HEK293 (cell line): ENCODE results near the gene PHF14.
"Not testable (repeated sequence)": the region's sequence is repeated elsewhere in the genome, so short reads cannot be mapped to it uniquely, and the experiment has no call there.

ENCODE experiments used
- CTCF ChIA-PET: fragments of 350-600 bp; formaldehyde crosslinking; extraction: SDS; loops from one replicate; lab custom pipeline; 2021; ENCODE audit warnings: antibody characterized with exemption; lab: Yijun Ruan, JAX
- POLR2A ChIA-PET: fragments of 300-600 bp; formaldehyde crosslinking; extraction: SDS; loops from one replicate; lab custom pipeline; 2020; ENCODE audit warnings: antibody characterized with exemption, inconsistent platforms; lab: Yijun Ruan, JAX
- H3K27ac ChIP-seq: fragments of 200-500 bp; sonication (Bioruptor generic); 2 replicates; pipeline ENCODE4 v1.5.1; 2014; ENCODE audit warnings: low read depth, low read length, control low read depth, inconsistent platforms; ENCODE audit errors: extremely low read depth
- H3K36me3 ChIP-seq, 2 experiments: fragments of 200-500 bp in 1 of 2; sonication (Bioruptor generic) in 1 of 2; 1 replicate in 1 of 2; 2 replicates in 1 of 2; pipeline ENCODE4 v1.5.1; 2014 to 2017; ENCODE audit warnings: inconsistent platforms in 2 of 2, low read length in 2 of 2; ENCODE audit not compliant: control insufficient read depth in 2 of 2, insufficient read depth in 1 of 2
- H3K4me1 ChIP-seq: fragments of 200-500 bp; sonication (Bioruptor generic); 2 replicates; pipeline ENCODE4 v1.5.1; 2014; ENCODE audit warnings: mild to moderate bottlenecking, low read length, inconsistent platforms; ENCODE audit not compliant: control insufficient read depth, insufficient read depth
- H3K4me3 ChIP-seq: 2 replicates; pipeline ENCODE4 v1.5.1; 2011; ENCODE audit warnings: low read depth, mild to moderate bottlenecking, control low read depth, low read length, moderate library complexity
- H3K9me3 ChIP-seq: fragments of 200-500 bp; sonication (Bioruptor generic); 2 replicates; pipeline ENCODE4 v1.5.1; 2014; ENCODE audit warnings: low read depth, low read length, inconsistent platforms; ENCODE audit not compliant: control insufficient read depth, insufficient read depth
- GFI1B ChIP-seq: fragments of 450-650 bp; formaldehyde crosslinking; IDR thresholded peaks from 2 replicates; pipeline ENCODE4 v1.5.1; 2016; ENCODE audit warnings: missing biosample characterization, missing genetic modification characterization
- INSM2 ChIP-seq: fragments of 450-650 bp; formaldehyde crosslinking; IDR thresholded peaks from 2 replicates; pipeline ENCODE4 v1.5.1; 2016; ENCODE audit warnings: missing biosample characterization, missing genetic modification characterization
- OVOL3 ChIP-seq: fragments of 450-650 bp; formaldehyde crosslinking; IDR thresholded peaks from 2 replicates; pipeline ENCODE4 v1.5.1; 2016; ENCODE audit warnings: missing biosample characterization, missing genetic modification characterization
- SP7 ChIP-seq: fragments of 450-650 bp; formaldehyde crosslinking; IDR thresholded peaks from 2 replicates; pipeline ENCODE4 v1.5.1; 2016; ENCODE audit warnings: missing biosample characterization, missing genetic modification characterization
- ZBTB7A ChIP-seq: fragments of 450-650 bp; formaldehyde crosslinking; IDR thresholded peaks from 2 replicates; pipeline ENCODE4 v1.5.1; 2016; ENCODE audit warnings: low read depth, missing biosample characterization, missing genetic modification characterization
- ZNF140 ChIP-seq: fragments of 450-650 bp; formaldehyde crosslinking; IDR thresholded peaks from 2 replicates; pipeline ENCODE4 v1.5.1; 2016; ENCODE audit warnings: missing biosample characterization, missing genetic modification characterization
- ZNF16 ChIP-seq: fragments of 450-650 bp; formaldehyde crosslinking; IDR thresholded peaks from 2 replicates; pipeline ENCODE4 v1.5.1; 2016; ENCODE audit warnings: low read depth, missing biosample characterization, missing genetic modification characterization
- ZNF174 ChIP-seq: fragments of 450-650 bp; formaldehyde crosslinking; IDR thresholded peaks from 2 replicates; pipeline ENCODE4 v1.5.0; 2017; ENCODE audit warnings: missing biosample characterization, mild to moderate bottlenecking, missing genetic modification characterization
- ZNF19 ChIP-seq: fragments of 450-650 bp; formaldehyde crosslinking; IDR thresholded peaks from 2 replicates; pipeline ENCODE4; 2016; ENCODE audit warnings: missing biosample characterization, missing genetic modification characterization, low read depth
- ZNF23 ChIP-seq: fragments of 450-650 bp; formaldehyde crosslinking; IDR thresholded peaks from 2 replicates; pipeline ENCODE4 v1.5.1; 2016; ENCODE audit warnings: missing biosample characterization, missing genetic modification characterization, borderline replicate concordance
- ZNF24 ChIP-seq: fragments of 450-650 bp; formaldehyde crosslinking; IDR thresholded peaks from 2 replicates; pipeline ENCODE4 v1.5.1; 2016; ENCODE audit warnings: missing biosample characterization, missing genetic modification characterization
- ZNF354C ChIP-seq: fragments of 450-650 bp; formaldehyde crosslinking; IDR thresholded peaks from 2 replicates; pipeline ENCODE4 v1.5.1; 2016; ENCODE audit warnings: missing biosample characterization, missing genetic modification characterization, low read depth, borderline replicate concordance
- ZNF366 ChIP-seq: fragments of 450-650 bp; formaldehyde crosslinking; conservative IDR thresholded peaks from 2 replicates; pipeline ENCODE4 v1.5.1; 2016; ENCODE audit warnings: missing biosample characterization, missing genetic modification characterization
- ZNF48 ChIP-seq: fragments of 450-650 bp; formaldehyde crosslinking; IDR thresholded peaks from 2 replicates; pipeline ENCODE4 v1.5.1; 2016; ENCODE audit warnings: missing biosample characterization, missing genetic modification characterization
- ZNF521 ChIP-seq: fragments of 450-650 bp; formaldehyde crosslinking; IDR thresholded peaks from 2 replicates; pipeline ENCODE4 v1.5.1; 2017; ENCODE audit warnings: missing biosample characterization, mild to moderate bottlenecking, missing genetic modification characterization
- ZNF585B ChIP-seq: fragments of 450-650 bp; formaldehyde crosslinking; IDR thresholded peaks from 2 replicates; pipeline ENCODE4 v1.5.1; 2016; ENCODE audit warnings: missing biosample characterization, missing genetic modification characterization
- ZNF621 ChIP-seq: fragments of 450-650 bp; formaldehyde crosslinking; IDR thresholded peaks from 2 replicates; pipeline ENCODE4 v1.5.1; 2017; ENCODE audit warnings: missing biosample characterization, missing genetic modification characterization
- ZNF624 ChIP-seq: fragments of 450-650 bp; formaldehyde crosslinking; IDR thresholded peaks from 2 replicates; pipeline ENCODE4 v1.5.1; 2017; ENCODE audit warnings: missing biosample characterization, missing genetic modification characterization
- ZNF645 ChIP-seq: fragments of 450-650 bp; formaldehyde crosslinking; IDR thresholded peaks from 2 replicates; pipeline ENCODE4; 2016; ENCODE audit warnings: missing biosample characterization, missing genetic modification characterization
- ZNF792 ChIP-seq: fragments of 450-650 bp; formaldehyde crosslinking; IDR thresholded peaks from 2 replicates; pipeline ENCODE4 v1.5.1; 2016; ENCODE audit warnings: missing biosample characterization, missing genetic modification characterization
- TF ChIP-seq, protein P1 (sequence below): fragments of 450-650 bp; formaldehyde crosslinking; IDR thresholded peaks from 2 replicates; pipeline ENCODE4 v1.5.1; 2016; ENCODE audit warnings: missing biosample characterization, missing genetic modification characterization

Gene PHF14

DNA sequence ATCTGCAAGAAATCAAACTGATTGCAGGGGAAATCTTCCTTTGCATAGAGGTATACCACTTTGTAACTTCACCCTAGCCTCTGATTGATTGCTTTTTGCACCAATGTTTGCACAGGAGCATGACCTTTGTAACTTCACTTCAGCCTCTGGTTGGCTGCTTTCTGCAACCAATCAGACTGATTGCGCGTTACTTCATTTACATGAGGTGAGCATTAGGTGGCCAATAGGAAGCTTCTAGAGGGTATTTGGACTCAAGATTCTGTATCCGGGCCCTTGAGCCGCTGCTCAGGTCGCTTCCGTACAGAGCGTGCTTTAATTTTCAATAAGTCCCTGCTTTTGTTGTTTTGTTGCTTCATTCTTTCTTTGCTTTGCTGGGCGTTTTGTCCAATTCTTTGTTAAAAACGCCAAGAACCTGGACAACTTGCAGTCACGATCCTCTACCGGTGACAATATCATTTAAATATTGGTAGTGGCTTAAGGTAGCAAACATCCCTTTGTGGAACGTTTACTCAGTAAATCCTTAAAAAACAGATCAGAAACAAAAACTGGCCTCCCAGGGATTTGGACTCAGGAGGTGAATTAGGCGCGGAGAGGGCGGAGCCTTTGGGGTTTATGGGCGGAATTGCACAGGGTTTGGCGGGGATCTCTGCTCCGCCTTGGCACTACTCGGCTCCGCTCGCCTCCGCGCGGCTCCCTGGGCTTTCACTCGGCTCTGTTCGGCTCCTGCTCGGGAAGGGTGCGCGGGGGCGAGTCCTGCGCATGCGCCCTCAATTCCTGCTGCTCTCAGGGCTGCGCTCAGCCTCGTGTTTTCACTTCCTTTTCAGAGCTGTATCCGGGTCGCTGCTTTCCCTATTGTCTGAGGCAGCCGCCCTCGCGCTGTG is at the start of gene PHF14 (continued):
- no peak for TF ChIP-seq ZNF19
- TF ChIP-seq ZNF645 (tag by site-specific recombination): no peak
- TF ChIP-seq ZNF48: no peak
- no peak for TF ChIP-seq ZNF624 (tag by site-specific recombination)
- TF ChIP-seq ZNF140 (tag by site-specific recombination): peak; percentile 97; the same call in 1 of the 2 replicates

DNA sequence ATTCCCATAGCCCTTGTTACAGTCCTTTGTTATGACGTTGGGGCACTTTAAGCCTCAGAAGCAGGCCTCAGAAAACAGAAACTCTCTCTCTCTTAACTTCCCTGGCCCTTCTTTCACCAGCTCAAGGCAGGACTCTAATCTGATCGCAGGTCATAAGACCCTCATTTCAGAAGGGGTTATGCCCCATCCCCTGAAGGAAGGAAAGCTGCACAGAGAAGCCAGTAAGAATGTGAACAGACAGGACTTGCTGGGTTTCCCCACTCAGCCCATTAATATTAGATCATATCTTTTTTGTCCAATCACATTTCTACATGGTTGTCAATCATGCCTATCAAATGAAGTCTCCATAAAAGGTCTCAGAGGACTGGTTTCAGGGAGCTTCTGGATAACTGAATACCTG is 49.3 kb upstream of the PHF14 start:
- no peak overlapping the region for H3K27ac ChIP-seq
- POLR2A ChIA-PET: interaction anchor here (0.7 kb wide), 1 partner anchor 1711 kb away, joined by 3 read pairs; no protein-coding TSS in a partner anchor
- no peak for TF ChIP-seq ZNF23
- no peak for TF ChIP-seq ZNF645 (tag by site-specific recombination)
- no peak for TF ChIP-seq ZNF354C (tag by site-specific recombination)
- TF ChIP-seq ZNF585B: no peak
- TF ChIP-seq ZNF24 (tag by site-specific recombination): no peak
- TF ChIP-seq ZNF174 (tag by site-specific recombination): no peak
- no peak for TF ChIP-seq ZNF366 (tag by site-specific recombination)
- TF ChIP-seq INSM2: no peak
- no peak for TF ChIP-seq ZNF521 (tag by site-specific recombination)
- TF ChIP-seq ZNF621 (tag by site-specific recombination): no peak
- no peak for TF ChIP-seq OVOL3
- no peak for TF ChIP-seq SP7
- no peak for TF ChIP-seq GFI1B
- TF ChIP-seq, protein P1, sequence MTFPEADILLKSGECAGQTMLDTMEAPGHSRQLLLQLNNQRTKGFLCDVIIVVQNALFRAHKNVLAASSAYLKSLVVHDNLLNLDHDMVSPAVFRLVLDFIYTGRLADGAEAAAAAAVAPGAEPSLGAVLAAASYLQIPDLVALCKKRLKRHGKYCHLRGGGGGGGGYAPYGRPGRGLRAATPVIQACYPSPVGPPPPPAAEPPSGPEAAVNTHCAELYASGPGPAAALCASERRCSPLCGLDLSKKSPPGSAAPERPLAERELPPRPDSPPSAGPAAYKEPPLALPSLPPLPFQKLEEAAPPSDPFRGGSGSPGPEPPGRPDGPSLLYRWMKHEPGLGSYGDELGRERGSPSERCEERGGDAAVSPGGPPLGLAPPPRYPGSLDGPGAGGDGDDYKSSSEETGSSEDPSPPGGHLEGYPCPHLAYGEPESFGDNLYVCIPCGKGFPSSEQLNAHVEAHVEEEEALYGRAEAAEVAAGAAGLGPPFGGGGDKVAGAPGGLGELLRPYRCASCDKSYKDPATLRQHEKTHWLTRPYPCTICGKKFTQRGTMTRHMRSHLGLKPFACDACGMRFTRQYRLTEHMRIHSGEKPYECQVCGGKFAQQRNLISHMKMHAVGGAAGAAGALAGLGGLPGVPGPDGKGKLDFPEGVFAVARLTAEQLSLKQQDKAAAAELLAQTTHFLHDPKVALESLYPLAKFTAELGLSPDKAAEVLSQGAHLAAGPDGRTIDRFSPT: no peak
- TF ChIP-seq ZBTB7A (tag by site-specific recombination): no peak
- no peak for TF ChIP-seq ZNF792 (tag by site-specific recombination)
- TF ChIP-seq ZNF16: no peak
- H3K4me3 ChIP-seq: no peak overlapping the region
- no peaks in the 10 kb centered on the region for H3K9me3 ChIP-seq
- H3K36me3 ChIP-seq: no peaks in the 10 kb centered on the region
- H3K4me1 ChIP-seq: 0 out of 2 replicates have a peak, but pooled peaks cover 2% of the 10 kb centered on the region
- CTCF ChIA-PET: no interaction called here

DNA sequence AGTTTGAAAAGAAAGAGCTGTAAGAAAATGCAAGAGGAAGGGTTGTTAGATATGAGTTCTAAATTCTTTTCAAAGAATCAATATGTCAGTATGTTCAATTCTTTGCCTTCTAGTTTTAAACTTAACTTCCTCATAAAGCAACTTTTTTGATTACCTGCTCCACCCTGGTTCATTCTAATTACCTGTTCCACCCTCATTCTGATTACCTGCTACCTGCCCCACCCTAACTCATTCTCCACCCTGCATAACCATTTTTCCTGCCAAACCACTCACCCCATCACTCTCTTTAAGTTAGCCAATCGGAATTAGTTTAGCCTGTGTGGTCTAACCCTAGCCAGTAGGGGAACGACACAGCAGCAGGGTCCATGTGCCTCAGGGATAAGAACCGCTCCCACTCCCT is 45.5 kb upstream of the PHF14 start:
- H3K27ac ChIP-seq, CTCF ChIA-PET, H3K9me3 ChIP-seq, H3K4me3 ChIP-seq, H3K4me1 ChIP-seq: not testable (repeated sequence)
- peaks cover 7 to 14% of the 10 kb centered on the region in 2 experiments for H3K36me3 ChIP-seq
- POLR2A ChIA-PET: interaction anchor here (1.6 kb wide), 1 partner anchor 12 kb away, joined by 3 read pairs; a partner anchor contains a TSS
